Type B pancreatic cell (in vitro differentiated cells): Measurements from ENCODE around the gene CBS. TPM values are rescaled to one million over a fixed set of nuclear protein-coding genes. Genes with fewer than 3 reads are reported as not detected.
"Not testable (repeated sequence)": the region's sequence is repeated elsewhere in the genome, so short reads cannot be mapped to it uniquely, and the experiment has no call there.

Source experiments
- DNase-seq: peaks from one replicate; pipeline ENCODE4 v3.0.0; 2021; ENCODE audit warnings: mixed read lengths; ENCODE audit not compliant: unreplicated experiment; ENCODE audit errors: extremely low spot score
- H3K27ac Mint-ChIP-seq: 2 replicates; pipeline ENCODE4 v1.8.0; 2021; ENCODE audit warnings: mild to moderate bottlenecking, mixed read lengths
- H3K27me3 Mint-ChIP-seq: 2 replicates; pipeline ENCODE4 v1.8.0; 2021; ENCODE audit warnings: mixed read lengths
- H3K36me3 Mint-ChIP-seq: 2 replicates; pipeline ENCODE4 v1.8.0; 2021; ENCODE audit warnings: mixed read lengths
- H3K4me1 Mint-ChIP-seq: one replicate; pipeline ENCODE4 v1.8.0; 2021; ENCODE audit warnings: mixed read lengths; ENCODE audit not compliant: unreplicated experiment
- H3K4me3 Mint-ChIP-seq: 2 replicates; pipeline ENCODE4 v1.8.0; 2021; ENCODE audit warnings: mild to moderate bottlenecking, mixed read lengths
- H3K9me3 Mint-ChIP-seq: 2 replicates; pipeline ENCODE4 v1.8.0; 2021; ENCODE audit warnings: mixed read lengths
- total RNA-seq: library from RNA; stranded (reverse); gene quantifications from 2 replicates; pipeline ENCODE4 v1.2.1, GENCODE V29; 2021; ENCODE audit warnings: low replicate concordance

The CBS gene
- total RNA-seq, 1 donor from 2014 or later, result 68.6 TPM

GRCh38 chr21:43089463-43089862 lies 13.8 kb upstream of the CBS start:
- H3K9me3 Mint-ChIP-seq, H3K4me3 Mint-ChIP-seq, H3K27ac Mint-ChIP-seq, H3K27me3 Mint-ChIP-seq, H3K36me3 Mint-ChIP-seq, H3K4me1 Mint-ChIP-seq, DNase-seq: not testable (repeated sequence)

- not testable (repeated sequence) for H3K27me3 Mint-ChIP-seq
Measured at GRCh38 chr21:43082587-43083300, 7.1 kb upstream of the CBS start.

GRCh38 chr21:43076643-43077042 lies 1.0 kb upstream of the CBS start:
- DNase-seq, H3K4me3 Mint-ChIP-seq, H3K4me1 Mint-ChIP-seq, H3K27ac Mint-ChIP-seq, H3K9me3 Mint-ChIP-seq, H3K36me3 Mint-ChIP-seq, H3K27me3 Mint-ChIP-seq: not testable (repeated sequence)

More at GRCh38 chr21:43082587-43083300, 7.1 kb upstream of the CBS start:
- not testable (repeated sequence) for H3K36me3 Mint-ChIP-seq, DNase-seq, H3K9me3 Mint-ChIP-seq, H3K27ac Mint-ChIP-seq, H3K4me3 Mint-ChIP-seq, H3K4me1 Mint-ChIP-seq

GRCh38 chr21:43076023-43076637 lies 495 bp upstream of the CBS start:
- not testable (repeated sequence) for H3K27me3 Mint-ChIP-seq

GRCh38 chr21:43074401-43075169 lies 1.1 kb downstream of the CBS start:
- H3K27ac Mint-ChIP-seq, H3K4me1 Mint-ChIP-seq, DNase-seq, H3K9me3 Mint-ChIP-seq, H3K36me3 Mint-ChIP-seq, H3K27me3 Mint-ChIP-seq, H3K4me3 Mint-ChIP-seq: not testable (repeated sequence)

More at GRCh38 chr21:43076023-43076637, 495 bp upstream of the CBS start:
- H3K36me3 Mint-ChIP-seq, H3K4me1 Mint-ChIP-seq, DNase-seq, H3K27ac Mint-ChIP-seq, H3K9me3 Mint-ChIP-seq, H3K4me3 Mint-ChIP-seq: not testable (repeated sequence)

GRCh38 chr21:43072742-43073141 lies 2.9 kb downstream of the CBS start:
- not testable (repeated sequence) for H3K36me3 Mint-ChIP-seq, H3K27ac Mint-ChIP-seq, DNase-seq, H3K4me3 Mint-ChIP-seq, H3K4me1 Mint-ChIP-seq, H3K27me3 Mint-ChIP-seq, H3K9me3 Mint-ChIP-seq

- not testable (repeated sequence) for H3K4me3 Mint-ChIP-seq, H3K27ac Mint-ChIP-seq, DNase-seq, H3K9me3 Mint-ChIP-seq, H3K36me3 Mint-ChIP-seq, H3K4me1 Mint-ChIP-seq, H3K27me3 Mint-ChIP-seq
Measured at GRCh38 chr21:43069682-43070081, 6.0 kb downstream of the CBS start.

GRCh38 chr21:43068065-43068464 lies 7.6 kb downstream of the CBS start:
- H3K27ac Mint-ChIP-seq, H3K36me3 Mint-ChIP-seq, H3K27me3 Mint-ChIP-seq, H3K9me3 Mint-ChIP-seq, H3K4me1 Mint-ChIP-seq, DNase-seq, H3K4me3 Mint-ChIP-seq: not testable (repeated sequence)

GRCh38 chr21:43066690-43067089 lies 8.9 kb downstream of the CBS start:
- not testable (repeated sequence) for H3K36me3 Mint-ChIP-seq, H3K27ac Mint-ChIP-seq, H3K4me1 Mint-ChIP-seq, H3K4me3 Mint-ChIP-seq, H3K9me3 Mint-ChIP-seq, H3K27me3 Mint-ChIP-seq, DNase-seq

GRCh38 chr21:43065991-43066390 lies 9.6 kb downstream of the CBS start:
- not testable (repeated sequence) for DNase-seq, H3K9me3 Mint-ChIP-seq, H3K27ac Mint-ChIP-seq, H3K27me3 Mint-ChIP-seq, H3K4me3 Mint-ChIP-seq, H3K4me1 Mint-ChIP-seq, H3K36me3 Mint-ChIP-seq

GRCh38 chr21:43064265-43064917 lies 11.2 kb downstream of the CBS start:
- H3K27ac Mint-ChIP-seq, H3K36me3 Mint-ChIP-seq, H3K4me3 Mint-ChIP-seq, H3K4me1 Mint-ChIP-seq, DNase-seq, H3K27me3 Mint-ChIP-seq, H3K9me3 Mint-ChIP-seq: not testable (repeated sequence)

GRCh38 chr21:43062955-43063664 lies 12.5 kb downstream of the CBS start:
- H3K27me3 Mint-ChIP-seq, DNase-seq, H3K27ac Mint-ChIP-seq, H3K9me3 Mint-ChIP-seq, H3K4me1 Mint-ChIP-seq, H3K36me3 Mint-ChIP-seq, H3K4me3 Mint-ChIP-seq: not testable (repeated sequence)

GRCh38 chr21:43053112-43053511 lies 22.5 kb downstream of the CBS start:
- H3K36me3 Mint-ChIP-seq, H3K4me1 Mint-ChIP-seq: not testable (repeated sequence)

More at GRCh38 chr21:43053112-43053511, 22.5 kb downstream of the CBS start:
- H3K4me3 Mint-ChIP-seq, H3K9me3 Mint-ChIP-seq, H3K27ac Mint-ChIP-seq, DNase-seq, H3K27me3 Mint-ChIP-seq: not testable (repeated sequence)
